K562 (cell line): ENCODE data around the gene HNRNPM. TPM values are rescaled to one million over a fixed set of nuclear protein-coding genes. Genes with fewer than 3 reads are reported as not detected.

ENCODE experiments used
- FOXJ3 ChIP-seq: sonication (generic); formaldehyde crosslinking; IDR thresholded peaks from 2 replicates; pipeline ENCODE4 v1.4.0; 2020; ENCODE audit warnings: mild to moderate bottlenecking, missing genetic modification reagents
- MECOM ChIP-seq: fragments of 250-450 bp; sonication (Bioruptor Pico); IDR thresholded peaks from 2 replicates; pipeline ENCODE4 v1.8.0; 2022; ENCODE audit warnings: inconsistent platforms
- NFE2 ChIP-seq: IDR thresholded peaks from 2 replicates; pipeline ENCODE4 v1.6.1; 2014; ENCODE audit warnings: antibody characterized with exemption, low read depth
- RERE ChIP-seq: sonication (generic); formaldehyde crosslinking; IDR thresholded peaks from 2 replicates; pipeline ENCODE4 v1.8.0; 2023; ENCODE audit warnings: missing genetic modification reagents, mild to moderate bottlenecking, borderline replicate concordance
- ZBTB11 ChIP-seq, 3 experiments: fragments of 200-800 bp in 1 of 3; fragments of 250-450 bp in 1 of 3; fragments of 450-650 bp in 1 of 3; sonication (Bioruptor Pico) in 1 of 3; sonication (Bioruptor generic) in 1 of 3; formaldehyde crosslinking in 1 of 3; IDR thresholded peaks; 2 replicates each; pipeline versions ENCODE4 v1.6.1 to v1.8.0; 2016 to 2022; ENCODE audit warnings: mild to moderate bottlenecking in 2 of 3, missing genetic modification characterization in 2 of 3, missing compliant biosample characterization in 1 of 3, moderate library complexity in 1 of 3
- ZBTB8A ChIP-seq: fragments of 450-650 bp; IDR thresholded peaks from 2 replicates; pipeline ENCODE4 v1.6.1; 2018; ENCODE audit warnings: mild to moderate bottlenecking, moderate library complexity; ENCODE audit not compliant: partially characterized antibody
- ZNF785 ChIP-seq: fragments of 250-450 bp; sonication (Bioruptor Pico); IDR thresholded peaks from 2 replicates; pipeline ENCODE4 v1.4.0; 2020; ENCODE audit warnings: mild to moderate bottlenecking
- polyA plus RNA-seq, 8 experiments: library from polyadenylated mRNA; depleted of rRNA in 4 of 8; stranded (reverse) in 5 of 8; unstranded in 3 of 8; fragments of >200 nt; fragmentation: Nextera tagmentation in 2 of 8; fragmentation: Illumina TruSeq in 1 of 8; extraction: Ambion mirVana in 2 of 8; extraction: Trizol in 1 of 8; gene quantifications; 2 replicates each; pipeline versions ENCODE4 v1.2.1 to v1.2.3, GENCODE V29; 2011 to 2014; ENCODE audit warnings: inconsistent platforms in 1 of 8, missing spikeins in 1 of 8
- total RNA-seq, 7 experiments: library from RNA; depleted of rRNA in 6 of 7; stranded (reverse); fragments of >200 nt in 6 of 7; fragmentation: Illumina TruSeq in 2 of 7; extraction: Trizol in 2 of 7; gene quantifications; 2 replicates each; pipeline versions ENCODE4 v1.2.1 to v1.2.3, GENCODE V29; 2011 to 2021; ENCODE audit warnings: low replicate concordance in 1 of 7
- TF ChIP-seq, protein P1 (sequence below), 2 experiments: fragments of 450-650 bp in 1 of 2; IDR thresholded peaks; 2 replicates each; pipeline ENCODE4 v1.6.1; 2011 to 2017; ENCODE audit warnings: low read depth in 2 of 2, antibody characterized with exemption in 1 of 2, borderline replicate concordance in 1 of 2, low read length in 1 of 2, mild to moderate bottlenecking in 1 of 2, mixed read lengths in 1 of 2; ENCODE audit not compliant: control insufficient read depth in 1 of 2

The HNRNPM gene
- total and polyA plus RNA-seq, 9 of the 15 experiments (the other 6 are each of a cell fraction or from before 2014, with no cell fraction given) = 11.1 to 340 (median 195) TPM

DNA sequence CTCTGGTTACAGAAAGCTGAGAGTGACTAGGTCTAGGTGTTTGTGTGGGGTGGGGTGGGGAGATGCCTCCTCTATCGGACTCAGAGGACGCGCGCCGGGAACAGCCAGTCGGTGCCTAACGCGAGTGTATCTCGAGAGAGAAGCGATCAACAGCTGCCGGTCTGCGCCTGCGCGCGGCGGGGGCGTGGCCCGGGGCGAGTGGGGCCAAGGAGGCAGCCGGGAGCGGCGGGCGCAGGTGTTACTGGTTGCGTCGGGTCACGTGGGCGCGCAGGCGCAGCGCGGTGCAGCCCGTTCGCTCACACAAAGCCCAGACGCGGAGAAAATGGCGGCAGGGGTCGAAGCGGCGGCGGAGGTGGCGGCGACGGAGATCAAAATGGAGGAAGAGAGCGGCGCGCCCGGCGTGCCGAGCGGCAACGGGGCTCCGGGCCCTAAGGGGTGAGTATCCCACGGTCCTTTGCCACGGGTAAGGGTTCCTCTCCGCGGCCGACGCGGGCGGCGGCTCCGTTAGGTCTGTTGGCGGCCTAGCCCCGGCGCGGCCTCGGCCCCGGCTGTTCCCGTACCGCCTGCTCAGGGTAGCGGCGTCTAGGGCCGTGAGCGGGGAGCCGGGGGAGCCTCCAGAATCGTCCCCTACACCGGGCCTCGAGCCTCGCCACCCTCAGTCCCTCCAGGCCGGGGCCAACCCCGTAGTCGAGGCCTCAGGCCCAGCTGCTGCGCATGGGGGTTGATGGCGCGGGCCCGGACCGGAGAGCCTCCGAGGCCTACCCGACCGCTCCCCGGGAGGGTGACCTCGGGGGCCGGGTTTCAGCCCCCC, at the start of gene HNRNPM (continued):
- TF ChIP-seq ZBTB11 (CRISPR knock-in tag; IDR thresholded peaks at IDR 0.05) (0 out of 6 replicates have a peak, but pooled peaks of 1 of the 3 experiments have one; percentile 21), ZBTB8A (no peak), MECOM (CRISPR knock-in tag) (no peak), NFE2 (no peak), FOXJ3 (CRISPR knock-in tag) (no peak), RERE (CRISPR knock-in tag) (peak; percentile 94; the same call in 1 of the 2 replicates), ZNF785 (CRISPR knock-in tag) (no peak)
- TF ChIP-seq, protein P1, sequence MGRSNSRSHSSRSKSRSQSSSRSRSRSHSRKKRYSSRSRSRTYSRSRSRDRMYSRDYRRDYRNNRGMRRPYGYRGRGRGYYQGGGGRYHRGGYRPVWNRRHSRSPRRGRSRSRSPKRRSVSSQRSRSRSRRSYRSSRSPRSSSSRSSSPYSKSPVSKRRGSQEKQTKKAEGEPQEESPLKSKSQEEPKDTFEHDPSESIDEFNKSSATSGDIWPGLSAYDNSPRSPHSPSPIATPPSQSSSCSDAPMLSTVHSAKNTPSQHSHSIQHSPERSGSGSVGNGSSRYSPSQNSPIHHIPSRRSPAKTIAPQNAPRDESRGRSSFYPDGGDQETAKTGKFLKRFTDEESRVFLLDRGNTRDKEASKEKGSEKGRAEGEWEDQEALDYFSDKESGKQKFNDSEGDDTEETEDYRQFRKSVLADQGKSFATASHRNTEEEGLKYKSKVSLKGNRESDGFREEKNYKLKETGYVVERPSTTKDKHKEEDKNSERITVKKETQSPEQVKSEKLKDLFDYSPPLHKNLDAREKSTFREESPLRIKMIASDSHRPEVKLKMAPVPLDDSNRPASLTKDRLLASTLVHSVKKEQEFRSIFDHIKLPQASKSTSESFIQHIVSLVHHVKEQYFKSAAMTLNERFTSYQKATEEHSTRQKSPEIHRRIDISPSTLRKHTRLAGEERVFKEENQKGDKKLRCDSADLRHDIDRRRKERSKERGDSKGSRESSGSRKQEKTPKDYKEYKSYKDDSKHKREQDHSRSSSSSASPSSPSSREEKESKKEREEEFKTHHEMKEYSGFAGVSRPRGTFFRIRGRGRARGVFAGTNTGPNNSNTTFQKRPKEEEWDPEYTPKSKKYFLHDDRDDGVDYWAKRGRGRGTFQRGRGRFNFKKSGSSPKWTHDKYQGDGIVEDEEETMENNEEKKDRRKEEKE (IDR thresholded peaks at IDR 0.05; ENCODE audit: borderline replicate concordance in 1 of 2, control insufficient read depth in 1 of 2, low read depth in 2 of 2, low read length in 1 of 2) = no peak
